HuH-7.5 (cell line): Measurements from ENCODE around the gene ZNF37A.
"Not testable (repeated sequence)": the region's sequence is repeated elsewhere in the genome, so short reads cannot be mapped to it uniquely, and the experiment has no call there.

Source experiments
- DNase-seq: peaks from one replicate; pipeline ENCODE4 v3.0.0; 2011; ENCODE audit warnings: low spot score

Gene ZNF37A

GRCh38 chr10:38094158-38094926 lies at the start of gene ZNF37A:
Gene ZNF37A (plus strand): TSS chr10:38094337. CDS start chr10:38096618, 2,281 bp downstream.
- DNase-seq = peak; percentile 61

GRCh38 chr10:38045129-38045528 lies 49.0 kb upstream of the ZNF37A start:
- no peak for DNase-seq

GRCh38 chr10:38047666-38048065 lies 46.5 kb upstream of the ZNF37A start:
- no peak for DNase-seq

GRCh38 chr10:38050212-38050611 lies 43.9 kb upstream of the ZNF37A start:
- DNase-seq = no peak

- DNase-seq = no peak
Measured at GRCh38 chr10:38054361-38054797, 39.8 kb upstream of the ZNF37A start.

- DNase-seq = not testable (repeated sequence)
Measured at GRCh38 chr10:38055274-38055894, 38.8 kb upstream of the ZNF37A start.

- DNase-seq = not testable (repeated sequence)
Measured at GRCh38 chr10:38069663-38070062, 24.5 kb upstream of the ZNF37A start.

- no peak for DNase-seq
Measured at GRCh38 chr10:38070501-38070900, 23.6 kb upstream of the ZNF37A start.

- DNase-seq = no peak
Measured at GRCh38 chr10:38072552-38072951, 21.6 kb upstream of the ZNF37A start.

GRCh38 chr10:38076687-38077086 lies 17.4 kb upstream of the ZNF37A start:
- DNase-seq = no peak

- DNase-seq = not testable (repeated sequence)
Measured at GRCh38 chr10:38093318-38093717, 819 bp upstream of the ZNF37A start.

- no peak for DNase-seq
Measured at GRCh38 chr10:38093816-38094157, 350 bp upstream of the ZNF37A start.

- no peak for DNase-seq
Measured at GRCh38 chr10:38094927-38095574, 914 bp downstream of the ZNF37A start.

GRCh38 chr10:38102880-38103279 lies 8.7 kb downstream of the ZNF37A start:
- no peak for DNase-seq

- no peak for DNase-seq
Measured at GRCh38 chr10:38103756-38104155, 9.6 kb downstream of the ZNF37A start.

- DNase-seq = no peak
Measured at GRCh38 chr10:38112159-38112558, 18.0 kb downstream of the ZNF37A start.

- DNase-seq = no peak
Measured at GRCh38 chr10:38118072-38118807, 24.1 kb downstream of the ZNF37A start.

- DNase-seq = no peak
Measured at GRCh38 chr10:38119038-38119437, 24.9 kb downstream of the ZNF37A start.

GRCh38 chr10:38127812-38128211 lies 33.7 kb downstream of the ZNF37A start:
- DNase-seq = no peak

- no peak for DNase-seq
Measured at GRCh38 chr10:38143587-38143986, 49.5 kb downstream of the ZNF37A start.

- DNase-seq = no peak
Measured at GRCh38 chr10:38146579-38147333, 52.6 kb downstream of the ZNF37A start.

GRCh38 chr10:38147686-38148085 lies 53.5 kb downstream of the ZNF37A start:
- DNase-seq = no peak
